ENCODE results near the gene CLMN. TPM values are rescaled to one million over a fixed set of nuclear protein-coding genes. Genes with fewer than 3 reads are reported as not detected.

CLMN gene
- total RNA-seq, 2 experiments from 2014 or later: 0.27 to 0.67 TPM

DNA sequence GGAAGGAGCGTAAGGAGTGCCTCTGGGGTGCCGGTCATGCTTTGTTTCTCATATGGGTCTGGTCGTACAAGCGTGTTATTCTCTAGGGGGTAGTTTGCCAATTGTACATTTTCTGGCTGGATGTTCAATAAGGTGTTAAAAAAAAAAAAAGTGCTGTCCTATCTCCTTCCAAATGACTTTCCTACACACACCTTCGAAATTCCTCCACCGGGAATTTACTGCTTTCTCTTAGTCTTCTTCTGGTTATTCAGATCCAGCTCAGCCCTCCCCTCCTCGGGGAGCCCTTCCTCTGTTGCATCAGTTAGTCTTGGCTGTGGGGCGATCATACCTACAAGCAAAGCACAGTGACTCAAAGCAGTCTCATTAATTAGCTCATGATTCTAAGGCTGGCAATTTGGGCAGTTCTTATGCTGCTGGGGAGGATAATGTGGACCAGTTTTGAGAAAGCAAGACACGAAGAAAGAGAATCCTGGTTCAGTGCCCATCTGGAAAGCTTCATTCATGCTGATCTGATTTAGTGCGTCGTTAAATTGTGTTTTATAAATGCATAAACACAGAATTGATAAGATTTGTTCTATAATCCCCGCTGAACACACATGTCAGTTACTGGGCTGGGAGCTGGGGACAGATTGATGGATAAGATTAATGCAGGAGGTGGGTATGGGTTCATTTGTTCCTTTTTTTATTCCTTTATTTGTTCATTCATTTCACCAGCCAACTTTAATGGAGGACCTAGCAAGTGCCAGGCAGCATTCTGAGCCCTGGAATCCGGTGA, 9.2 kb upstream of the CLMN start:
- Histone ChIP-seq H3K27me3 (ENCODE audit: control insufficient read depth in 1 of 2, insufficient read depth in 2 of 2, low read length in 2 of 2) (peaks cover 0 to 2% of the 10 kb centered on the region in 2 experiments), H3K27ac (ENCODE audit: low read depth in 1 of 2, low read length in 2 of 2) (no peak overlapping the region), H3K9me3 (ENCODE audit: control insufficient read depth in 1 of 2, insufficient read depth in 1 of 2, low read length in 2 of 2) (no peaks in the 10 kb centered on the region), H3K4me1 (ENCODE audit: insufficient read depth, low read length) (no peaks in the 10 kb centered on the region), H3K4me3 (ENCODE audit: low read length) (no peak overlapping the region), H3K36me3 (ENCODE audit: insufficient read depth, low read length) (no peaks in the 10 kb centered on the region)
- H3K9me3 Mint-ChIP-seq: no peaks in the 10 kb centered on the region
- CTCF ChIA-PET: no interaction called here
- peaks cover 12% of the 10 kb centered on the region for H3K27me3 Mint-ChIP-seq
- intact Hi-C loops (cut with DNase I, micrococcal nuclease): no loop called here
- no peak for DNase-seq
- no peak overlapping the region for H3K4me3 Mint-ChIP-seq
- no peak for ATAC-seq (ENCODE audit: poor library complexity)
- TF ChIP-seq CTCF (IDR thresholded peaks at IDR 0.05): no peak
- no peaks in the 10 kb centered on the region for H3K4me1 Mint-ChIP-seq (ENCODE audit: low read depth)
- POLR2A ChIA-PET: no interaction called here
- no peaks in the 10 kb centered on the region for H3K36me3 Mint-ChIP-seq (ENCODE audit: low read depth)
- no peak overlapping the region for H3K27ac Mint-ChIP-seq

DNA sequence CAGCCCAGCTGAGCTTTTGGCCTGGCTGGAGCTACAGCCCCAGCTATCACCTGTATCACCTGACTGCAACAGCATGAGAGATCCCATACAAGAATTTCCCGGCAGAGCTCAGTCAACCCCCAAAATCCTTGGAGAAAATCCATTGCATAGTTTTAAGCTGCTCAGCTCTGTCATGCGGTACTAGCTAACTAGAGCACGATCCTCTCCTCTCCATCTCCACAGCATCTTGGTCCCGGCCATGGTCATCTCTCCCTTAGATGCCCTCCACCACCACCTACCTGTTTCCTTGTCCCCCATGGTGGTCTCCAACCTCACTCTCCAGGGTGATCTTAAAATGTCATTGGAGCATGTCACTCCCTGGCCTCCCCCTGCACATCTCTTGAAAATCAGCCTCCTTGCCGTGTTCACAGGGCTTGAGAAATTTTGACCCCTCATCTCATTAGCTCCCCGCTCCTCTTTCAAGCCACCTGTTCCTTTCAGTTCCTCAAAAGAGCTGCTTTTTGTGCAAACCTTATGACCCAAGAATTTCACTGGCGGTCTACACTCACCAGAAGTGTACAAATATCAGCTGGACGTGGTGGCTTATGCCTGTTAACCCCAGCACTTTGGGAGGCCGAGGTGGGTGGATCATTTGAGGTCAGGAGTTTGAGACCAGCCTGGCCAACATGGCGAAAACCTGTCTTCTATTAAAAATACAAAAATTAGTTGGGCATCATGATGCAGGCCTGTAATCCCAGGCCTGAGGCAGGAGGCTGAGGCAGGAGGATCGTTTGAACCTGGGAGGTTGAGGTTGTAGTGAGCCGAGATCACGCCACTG, 8.1 kb upstream of the CLMN start:
- Mint-ChIP-seq H3K27me3 (peaks cover 17% of the 10 kb centered on the region), H3K9me3 (no peaks in the 10 kb centered on the region), H3K4me3 (no peak overlapping the region), H3K4me1 (ENCODE audit: low read depth) (no peaks in the 10 kb centered on the region), H3K27ac (no peak overlapping the region), H3K36me3 (ENCODE audit: low read depth) (no peaks in the 10 kb centered on the region)
- CTCF ChIA-PET: interaction anchor here (0.7 kb wide), 1 partner anchor 307 kb away, joined by 3 read pairs; no protein-coding TSS in a partner anchor
- ATAC-seq (ENCODE audit: poor library complexity) (no peak), DNase-seq (no peak)
- Histone ChIP-seq H3K36me3 (ENCODE audit: insufficient read depth, low read length) (no peaks in the 10 kb centered on the region), H3K4me3 (ENCODE audit: low read length) (no peak overlapping the region), H3K4me1 (ENCODE audit: insufficient read depth, low read length) (no peaks in the 10 kb centered on the region), H3K27me3 (ENCODE audit: control insufficient read depth in 1 of 2, insufficient read depth in 2 of 2, low read length in 2 of 2) (peaks cover 0 to 2% of the 10 kb centered on the region in 2 experiments), H3K27ac (ENCODE audit: low read depth in 1 of 2, low read length in 2 of 2) (no peak overlapping the region), H3K9me3 (ENCODE audit: control insufficient read depth in 1 of 2, insufficient read depth in 1 of 2, low read length in 2 of 2) (no peaks in the 10 kb centered on the region)
- intact Hi-C loops (cut with DNase I, micrococcal nuclease): no loop called here
- no peak for TF ChIP-seq CTCF (IDR thresholded peaks at IDR 0.05)
- POLR2A ChIA-PET: no interaction called here

- CTCF ChIA-PET: no interaction called here
These were observed 7.3 kb upstream of the CLMN start for GRCh38 chr14:95326987-95327386.

More at GRCh38 chr14:95326987-95327386, 7.3 kb upstream of the CLMN start:
- H3K27me3 ChIP-seq (ENCODE audit: control insufficient read depth in 1 of 2, insufficient read depth in 2 of 2, low read length in 2 of 2): peaks cover 0 to 2% of the 10 kb centered on the region in 2 experiments
- H3K9me3 ChIP-seq (ENCODE audit: control insufficient read depth in 1 of 2, insufficient read depth in 1 of 2, low read length in 2 of 2): no peaks in the 10 kb centered on the region
- intact Hi-C loops (cut with DNase I, micrococcal nuclease): no loop called here
- H3K4me3 ChIP-seq (ENCODE audit: low read length): no peak overlapping the region
- TF ChIP-seq CTCF (IDR thresholded peaks at IDR 0.05): no peak
- no peaks in the 10 kb centered on the region for H3K4me1 ChIP-seq (ENCODE audit: insufficient read depth, low read length)
- Mint-ChIP-seq H3K4me1 (ENCODE audit: low read depth) (no peaks in the 10 kb centered on the region), H3K4me3 (no peak overlapping the region), H3K36me3 (ENCODE audit: low read depth) (no peaks in the 10 kb centered on the region), H3K27ac (no peak overlapping the region), H3K27me3 (peaks cover 23% of the 10 kb centered on the region), H3K9me3 (no peaks in the 10 kb centered on the region)
- no peaks in the 10 kb centered on the region for H3K36me3 ChIP-seq (ENCODE audit: insufficient read depth, low read length)
- DNase-seq (no peak), ATAC-seq (ENCODE audit: poor library complexity) (no peak)
- POLR2A ChIA-PET: no interaction called here
- H3K27ac ChIP-seq (ENCODE audit: low read depth in 1 of 2, low read length in 2 of 2): no peak overlapping the region
